HG02852 (cell line): ENCODE results near the gene ITIH3.

Experiments
- ATAC-seq: cut with Tn5 transposase; IDR thresholded peaks from one replicate; pipeline ENCODE4 v1.9.1; 2021; ENCODE audit warnings: mild to moderate bottlenecking, moderate library complexity; ENCODE audit not compliant: unreplicated experiment

ITIH3 gene

GRCh38 chr3:52822363-52822762, 27.8 kb downstream of the ITIH3 start:
- no peak for ATAC-seq

GRCh38 chr3:52824037-52824436, 29.4 kb downstream of the ITIH3 start:
- ATAC-seq, result no peak

GRCh38 chr3:52827441-52827840, 32.8 kb downstream of the ITIH3 start:
- ATAC-seq, result no peak

- no peak for ATAC-seq
Observed at GRCh38 chr3:52827866-52828376, 33.3 kb downstream of the ITIH3 start.

GRCh38 chr3:52829482-52829881, 34.9 kb downstream of the ITIH3 start:
- ATAC-seq, result no peak

- no peak for ATAC-seq
Observed at GRCh38 chr3:52829906-52830463, 35.4 kb downstream of the ITIH3 start.

- no peak for ATAC-seq
Observed at GRCh38 chr3:52830535-52831258, 36.1 kb downstream of the ITIH3 start, which contains the start of gene ITIH4. TSS of gene ITIH4 (minus strand) at chr3:52830672. CDS start at chr3:52830642, 30 bp downstream.

- ATAC-seq, result no peak
Observed at GRCh38 chr3:52831500-52832301, 37.1 kb downstream of the ITIH3 start.

GRCh38 chr3:52833202-52833601, 38.6 kb downstream of the ITIH3 start:
- ATAC-seq, result no peak

- no peak for ATAC-seq
Observed at GRCh38 chr3:52834871-52835501, 40.4 kb downstream of the ITIH3 start, which contains the start of gene MUSTN1. TSS of gene MUSTN1 (minus strand) at chr3:52835019. CDS start at chr3:52834948, 71 bp downstream.

- ATAC-seq, result no peak
Observed at GRCh38 chr3:52835766-52836470, 41.3 kb downstream of the ITIH3 start.

GRCh38 chr3:52836471-52836845, 41.9 kb downstream of the ITIH3 start:
- ATAC-seq, result no peak

GRCh38 chr3:52836986-52837385, 42.4 kb downstream of the ITIH3 start:
- ATAC-seq, result no peak

- ATAC-seq, result no peak
Observed at GRCh38 chr3:52838561-52839267, 44.1 kb downstream of the ITIH3 start.

GRCh38 chr3:52839268-52839575, 44.6 kb downstream of the ITIH3 start:
- no peak for ATAC-seq

GRCh38 chr3:52839892-52840545, 45.4 kb downstream of the ITIH3 start:
- ATAC-seq, result no peak

- ATAC-seq, result peak; percentile 66
Observed at GRCh38 chr3:52841211-52841980, 46.8 kb downstream of the ITIH3 start.

GRCh38 chr3:52841981-52842340, 47.4 kb downstream of the ITIH3 start:
- no peak for ATAC-seq

- ATAC-seq, result no peak
Observed at GRCh38 chr3:52842424-52842823, 47.8 kb downstream of the ITIH3 start.
